CD14-positive monocyte (primary cell): ENCODE measurements around the gene CHL1. TPM values are rescaled to one million over a fixed set of nuclear protein-coding genes. Genes with fewer than 3 reads are reported as not detected.

ENCODE experiments used
- DNase-seq, 3 donors: peaks; one replicate each; pipeline ENCODE4 v3.0.0-alpha.2; 2011 to 2022
- H2AFZ ChIP-seq: 2 replicates; pipeline ENCODE4 v1.6.0; 2012; ENCODE audit warnings: mild to moderate bottlenecking, low read depth, low read length, inconsistent platforms; ENCODE audit not compliant: insufficient read depth, poor library complexity, severe bottlenecking
- H3K27ac ChIP-seq, 2 donors: 1 replicate in 1 of 2; 2 replicates in 1 of 2; pipeline ENCODE4 v1.5.1; 2012 to 2013; ENCODE audit warnings: low read length in 2 of 2, control low read depth in 1 of 2, inconsistent platforms in 1 of 2, low read depth in 1 of 2, mild to moderate bottlenecking in 1 of 2
- H3K27me3 ChIP-seq, 2 donors: one replicate each; pipeline versions ENCODE4 v1.6.0 to v1.6.1; 2011 to 2013; ENCODE audit warnings: low read length in 2 of 2; ENCODE audit not compliant: control insufficient read depth in 2 of 2, insufficient read depth in 2 of 2
- H3K36me3 ChIP-seq, 2 donors: replicated peaks in 1 of 2; 1 replicate in 1 of 2; 2 replicates in 1 of 2; pipeline versions ENCODE4 v1.5.1 to v1.6.1; 2012 to 2013; ENCODE audit warnings: low read length in 2 of 2, control low read depth in 1 of 2, inconsistent platforms in 1 of 2, mild to moderate bottlenecking in 1 of 2; ENCODE audit not compliant: insufficient read depth in 2 of 2, control insufficient read depth in 1 of 2
- H3K4me1 ChIP-seq, 2 donors: 1 replicate in 1 of 2; 2 replicates in 1 of 2; pipeline versions ENCODE4 v1.5.1 to v1.6.1; 2012 to 2013; ENCODE audit warnings: low read length in 2 of 2, control low read depth in 1 of 2, inconsistent platforms in 1 of 2, mild to moderate bottlenecking in 1 of 2, moderate library complexity in 1 of 2; ENCODE audit not compliant: insufficient read depth in 2 of 2, control insufficient read depth in 1 of 2
- H3K4me2 ChIP-seq: replicated peaks from 2 replicates; pipeline ENCODE3; 2012; ENCODE audit warnings: low read length, moderate library complexity, mild to moderate bottlenecking; ENCODE audit not compliant: poor library complexity, severe bottlenecking; ENCODE audit errors: extremely low read depth
- H3K4me3 ChIP-seq, 3 experiments: fragments of 200-600 bp in 1 of 3; sonication (generic) in 1 of 3; replicated peaks in 1 of 3; 1 replicate in 2 of 3; 2 replicates in 1 of 3; pipeline ENCODE4 v1.5.1; 2011 to 2013; ENCODE audit warnings: low read length in 3 of 3, mild to moderate bottlenecking in 3 of 3, control low read depth in 2 of 3, low read depth in 2 of 3, inconsistent platforms in 1 of 3, moderate library complexity in 1 of 3
- H3K79me2 ChIP-seq: 2 replicates; pipeline ENCODE4 v1.6.0; 2012; ENCODE audit warnings: mild to moderate bottlenecking, control low read depth, inconsistent platforms, low read length, moderate library complexity; ENCODE audit not compliant: insufficient read depth
- H3K9ac ChIP-seq: 2 replicates; pipeline ENCODE4 v1.6.0; 2017; ENCODE audit warnings: low read length, mild to moderate bottlenecking; ENCODE audit not compliant: insufficient read depth, poor library complexity, severe bottlenecking
- H3K9me3 ChIP-seq, 2 donors: replicated peaks in 1 of 2; 1 replicate in 1 of 2; 2 replicates in 1 of 2; pipeline versions ENCODE4 v1.5.1 to v1.6.1; 2012 to 2013; ENCODE audit warnings: low read length in 2 of 2, control low read depth in 1 of 2; ENCODE audit not compliant: control insufficient read depth in 1 of 2, insufficient read depth in 1 of 2
- H4K20me1 ChIP-seq: 2 replicates; pipeline ENCODE4 v1.6.0; 2012; ENCODE audit warnings: mild to moderate bottlenecking, low read length, control low read depth, moderate library complexity; ENCODE audit not compliant: insufficient read depth
- H3K27ac Mint-ChIP-seq, 7 donors: one replicate each; pipeline ENCODE4 v1.8.0; 2020; ENCODE audit warnings: mild to moderate bottlenecking in 7 of 7, mixed read lengths in 7 of 7, moderate library complexity in 6 of 7, inconsistent platforms in 2 of 7
- H3K27me3 Mint-ChIP-seq, 3 donors: one replicate each; pipeline ENCODE4 v1.8.0; 2021 to 2022; ENCODE audit warnings: low read depth in 3 of 3, mild to moderate bottlenecking in 3 of 3, mixed read lengths in 3 of 3, moderate library complexity in 3 of 3, inconsistent platforms in 1 of 3
- H3K36me3 Mint-ChIP-seq, 2 donors: one replicate each; pipeline ENCODE4 v1.8.0; 2020; ENCODE audit warnings: mixed read lengths in 2 of 2, inconsistent platforms in 1 of 2, mild to moderate bottlenecking in 1 of 2
- H3K4me1 Mint-ChIP-seq: one replicate; pipeline ENCODE4 v1.8.0; 2020; ENCODE audit warnings: mild to moderate bottlenecking, mixed read lengths
- H3K4me3 Mint-ChIP-seq, 2 donors: one replicate each; pipeline ENCODE4 v1.8.0; 2020; ENCODE audit warnings: mild to moderate bottlenecking in 2 of 2, mixed read lengths in 2 of 2, moderate library complexity in 1 of 2
- H3K9me3 Mint-ChIP-seq, 7 donors: one replicate each; pipeline ENCODE4 v1.8.0; 2020 to 2022; ENCODE audit warnings: mixed read lengths in 7 of 7, mild to moderate bottlenecking in 6 of 7, moderate library complexity in 6 of 7, inconsistent platforms in 2 of 7
- CTCF ChIP-seq: fragments of 200-600 bp; IDR thresholded peaks from one replicate; pipeline ENCODE4 v1.8.0; 2022; ENCODE audit warnings: antibody characterized with exemption, mild to moderate bottlenecking
- WGBS: methylation state at CpG from one replicate; pipeline ENCODE4 v1.1.5; 2013; ENCODE audit warnings: missing lambda C conversion rate; ENCODE audit not compliant: insufficient coverage; 5-methylcytosine and 5-hydroxymethylcytosine counted together
- intact Hi-C, 2 donors: fragments of 100-400 bp; cut with micrococcal nuclease; formaldehyde crosslinking; loops; one replicate each; pipeline versions ENCODE4 v1.15.0 to v1.15.1; 2023
- polyA plus RNA-seq, 3 donors: library from polyadenylated mRNA; depleted of rRNA in 1 of 3; unstranded in 2 of 3; stranded (reverse) in 1 of 3; fragments of 300-500 nt in 2 of 3; fragments of >200 nt in 1 of 3; fragmentation: Illumina TruSeq in 2 of 3; gene quantifications; 1 replicate in 2 of 3; 2 replicates in 1 of 3; pipeline ENCODE4 v1.2.3, GENCODE V29; 2012 to 2021

CHL1 gene
- polyA plus RNA-seq, 3 donors, result not detected

GRCh38 chr3:454986-455385 lies 258.4 kb downstream of the CHL1 start:
- H3K9me3 ChIP-seq, result no peaks in the 10 kb centered on the region
- no peak overlapping the region for H2AFZ ChIP-seq
- no peak overlapping the region for H3K9ac ChIP-seq
- Mint-ChIP-seq H3K36me3 (no peaks in the 10 kb centered on the region), H3K27me3 (no peaks in the 10 kb centered on the region), H3K27ac (no peak overlapping the region), H3K9me3 (peaks cover 0 to 11% (median 2%) of the 10 kb centered on the region in 7 donors), H3K4me1 (no peaks in the 10 kb centered on the region), H3K4me3 (no peak overlapping the region)
- no peaks in the 10 kb centered on the region for H3K27me3 ChIP-seq
- H3K27ac ChIP-seq, result no peak overlapping the region
- H3K36me3 ChIP-seq, result no peaks in the 10 kb centered on the region
- H3K4me2 ChIP-seq, result no peak overlapping the region
- intact Hi-C loops, result no loop called here
- no CpG with 5 or more reads among the region's 2 CpGs for WGBS
- no peak for TF ChIP-seq CTCF
- no peak for DNase-seq
- H3K4me1 ChIP-seq, result no peaks in the 10 kb centered on the region
- H3K4me3 ChIP-seq, result no peak overlapping the region
- no peaks in the 10 kb centered on the region for H3K79me2 ChIP-seq
- no peaks in the 10 kb centered on the region for H4K20me1 ChIP-seq

- H2AFZ ChIP-seq, result no peak overlapping the region
- H4K20me1 ChIP-seq, result no peaks in the 10 kb centered on the region
- DNase-seq, result no peak
- H3K9ac ChIP-seq, result no peak overlapping the region
- H3K4me1 ChIP-seq, result no peaks in the 10 kb centered on the region
- no peaks in the 10 kb centered on the region for H3K9me3 ChIP-seq
- TF ChIP-seq CTCF, result no peak
- no peaks in the 10 kb centered on the region for H3K79me2 ChIP-seq
- H3K27me3 ChIP-seq, result no peaks in the 10 kb centered on the region
- no CpG with 5 or more reads among the region's 3 CpGs for WGBS
- Mint-ChIP-seq H3K27ac (no peak overlapping the region), H3K4me1 (no peaks in the 10 kb centered on the region), H3K36me3 (no peaks in the 10 kb centered on the region), H3K4me3 (no peak overlapping the region), H3K9me3 (peaks cover 0 to 10% (median 2%) of the 10 kb centered on the region in 7 donors), H3K27me3 (no peaks in the 10 kb centered on the region)
- no peak overlapping the region for H3K27ac ChIP-seq
- intact Hi-C loops, result no loop called here
- H3K4me2 ChIP-seq, result no peak overlapping the region
- H3K36me3 ChIP-seq, result no peaks in the 10 kb centered on the region
- no peak overlapping the region for H3K4me3 ChIP-seq
Observed at GRCh38 chr3:458124-458523, 261.6 kb downstream of the CHL1 start.
